OCI-LY3 (cell line): ENCODE data around the gene GPR137B.

Source experiments
- H2AFZ ChIP-seq: fragments of 200-600, 300-600 bp; shearing (Covaris generic); 2 replicates; pipeline ENCODE4 v1.6.0; 2014; ENCODE audit warnings: antibody characterized with exemption, low read depth, low read length
- H3K27ac ChIP-seq: fragments of 200-600, 300-600 bp; sonication (generic); 2 replicates; pipeline ENCODE4 v1.5.1; 2014; ENCODE audit warnings: mild to moderate bottlenecking, low read length, moderate library complexity, mixed read lengths
- H3K27me3 ChIP-seq: fragments of 200-600, 300-600 bp; sonication (generic); 2 replicates; pipeline ENCODE4 v1.6.1; 2014; ENCODE audit warnings: low read depth, low read length, mixed read lengths
- H3K36me3 ChIP-seq: fragments of 200-600, 300-600 bp; sonication (generic); replicated peaks from 2 replicates; pipeline ENCODE3; 2014; ENCODE audit warnings: low read depth, low read length, mixed read lengths
- H3K4me1 ChIP-seq: fragments of 300-600, 200-600 bp; sonication (generic); 2 replicates; pipeline ENCODE4 v1.6.1; 2014; ENCODE audit warnings: low read length, mixed read lengths
- H3K4me2 ChIP-seq: fragments of 200-600, 300-600 bp; sonication (generic); 2 replicates; pipeline ENCODE4 v1.6.1; 2014; ENCODE audit warnings: low read length, mixed read lengths
- H3K4me3 ChIP-seq: fragments of 300-600, 200-600 bp; sonication (generic); 2 replicates; pipeline ENCODE4 v1.5.1; 2014; ENCODE audit warnings: antibody characterized with exemption, mild to moderate bottlenecking, low read length, moderate library complexity
- H3K79me2 ChIP-seq: fragments of 300-600, 200-600 bp; shearing (Covaris generic); 2 replicates; pipeline ENCODE4 v1.6.1; 2014; ENCODE audit warnings: mild to moderate bottlenecking, low read length, mixed read lengths
- H3K9ac ChIP-seq: fragments of 300-600, 200-600 bp; shearing (Covaris generic); 2 replicates; pipeline ENCODE4 v1.6.0; 2014; ENCODE audit warnings: mild to moderate bottlenecking, low read length, moderate library complexity
- H3K9me3 ChIP-seq: fragments of 200-600, 300-600 bp; shearing (Covaris generic); 2 replicates; pipeline ENCODE4 v1.6.1; 2014; ENCODE audit warnings: low read length, mixed read lengths; ENCODE audit not compliant: insufficient read depth
- H4K20me1 ChIP-seq: fragments of 200-600, 300-600 bp; sonication (generic); 2 replicates; pipeline ENCODE4 v1.6.1; 2016; ENCODE audit warnings: low read length, mixed read lengths; ENCODE audit not compliant: insufficient read depth
- EZH2phosphoT487 ChIP-seq: fragments of 200-600 bp; shearing (Covaris generic); IDR thresholded peaks from 2 replicates; pipeline ENCODE4 v1.6.1; 2018; ENCODE audit warnings: antibody characterized with exemption, mixed run types, low read depth
- TF ChIP-seq, protein P1 (sequence below): fragments of 200-600, 300-600 bp; sonication (generic); IDR thresholded peaks from 2 replicates; pipeline ENCODE4 v1.5.1; 2014; ENCODE audit warnings: antibody characterized with exemption, low read length, low read depth

The GPR137B gene

DNA sequence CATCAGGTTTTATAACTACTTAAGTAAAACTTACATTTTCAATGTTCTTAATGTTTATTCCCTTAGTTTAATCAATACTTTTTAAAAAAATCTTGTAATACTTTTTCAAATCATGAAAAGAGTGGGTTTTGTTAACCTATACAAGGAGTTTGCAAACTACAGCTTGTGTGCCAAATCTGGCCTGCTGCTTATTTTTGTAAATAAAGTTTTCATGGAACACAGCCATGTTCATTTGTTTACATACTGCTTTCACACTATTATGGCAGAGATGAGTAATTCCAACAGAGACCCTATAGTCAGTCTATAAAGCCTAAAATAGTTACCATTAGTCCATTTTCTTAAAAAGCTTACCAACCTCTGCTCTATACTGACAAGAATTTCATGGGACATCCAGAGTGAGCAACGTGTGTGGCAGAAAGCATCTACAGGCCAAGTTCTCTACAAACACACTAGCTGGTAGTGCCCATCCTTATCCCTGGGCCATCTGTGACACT lies 96.8 kb downstream of the GPR137B start:
- Histone ChIP-seq H3K9me3 (no peaks in the 10 kb centered on the region), H3K27ac (no peak overlapping the region), H3K79me2 (no peaks in the 10 kb centered on the region), H2AFZ (no peak overlapping the region), H3K27me3 (no peaks in the 10 kb centered on the region), H3K4me2 (no peak overlapping the region), H4K20me1 (no peaks in the 10 kb centered on the region), H3K4me1 (no peaks in the 10 kb centered on the region), H3K9ac (no peak overlapping the region), H3K36me3 (peaks cover 6% of the 10 kb centered on the region), H3K4me3 (no peak overlapping the region)
- TF ChIP-seq, protein P1, sequence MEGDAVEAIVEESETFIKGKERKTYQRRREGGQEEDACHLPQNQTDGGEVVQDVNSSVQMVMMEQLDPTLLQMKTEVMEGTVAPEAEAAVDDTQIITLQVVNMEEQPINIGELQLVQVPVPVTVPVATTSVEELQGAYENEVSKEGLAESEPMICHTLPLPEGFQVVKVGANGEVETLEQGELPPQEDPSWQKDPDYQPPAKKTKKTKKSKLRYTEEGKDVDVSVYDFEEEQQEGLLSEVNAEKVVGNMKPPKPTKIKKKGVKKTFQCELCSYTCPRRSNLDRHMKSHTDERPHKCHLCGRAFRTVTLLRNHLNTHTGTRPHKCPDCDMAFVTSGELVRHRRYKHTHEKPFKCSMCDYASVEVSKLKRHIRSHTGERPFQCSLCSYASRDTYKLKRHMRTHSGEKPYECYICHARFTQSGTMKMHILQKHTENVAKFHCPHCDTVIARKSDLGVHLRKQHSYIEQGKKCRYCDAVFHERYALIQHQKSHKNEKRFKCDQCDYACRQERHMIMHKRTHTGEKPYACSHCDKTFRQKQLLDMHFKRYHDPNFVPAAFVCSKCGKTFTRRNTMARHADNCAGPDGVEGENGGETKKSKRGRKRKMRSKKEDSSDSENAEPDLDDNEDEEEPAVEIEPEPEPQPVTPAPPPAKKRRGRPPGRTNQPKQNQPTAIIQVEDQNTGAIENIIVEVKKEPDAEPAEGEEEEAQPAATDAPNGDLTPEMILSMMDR: no peak
- no peak for TF ChIP-seq EZH2phosphoT487

GRCh38 chr1:236240675-236241074 lies 98.3 kb downstream of the GPR137B start:
- TF ChIP-seq EZH2phosphoT487: no peak
- TF ChIP-seq, protein P1: no peak
- H3K9me3 ChIP-seq: no peaks in the 10 kb centered on the region

GRCh38 chr1:236242568-236242967 lies 100.2 kb downstream of the GPR137B start:
- H3K9ac ChIP-seq: no peak overlapping the region
- no peak overlapping the region for H3K4me3 ChIP-seq
- no peaks in the 10 kb centered on the region for H3K4me1 ChIP-seq
- H4K20me1 ChIP-seq: no peaks in the 10 kb centered on the region
- no peak overlapping the region for H3K4me2 ChIP-seq
- H3K36me3 ChIP-seq: peaks cover 4% of the 10 kb centered on the region
- no peaks in the 10 kb centered on the region for H3K9me3 ChIP-seq
- H3K27me3 ChIP-seq: no peaks in the 10 kb centered on the region
- TF ChIP-seq, protein P1: no peak
- no peak for TF ChIP-seq EZH2phosphoT487
- no peaks in the 10 kb centered on the region for H3K79me2 ChIP-seq
- no peak overlapping the region for H2AFZ ChIP-seq
- no peak overlapping the region for H3K27ac ChIP-seq

More at GRCh38 chr1:236240675-236241074, 98.3 kb downstream of the GPR137B start:
- Histone ChIP-seq H3K36me3 (peaks cover 6% of the 10 kb centered on the region), H3K27me3 (no peaks in the 10 kb centered on the region), H3K9ac (no peak overlapping the region), H3K27ac (no peak overlapping the region), H3K4me1 (no peaks in the 10 kb centered on the region), H3K4me3 (no peak overlapping the region), H4K20me1 (no peaks in the 10 kb centered on the region), H3K4me2 (no peak overlapping the region), H2AFZ (no peak overlapping the region), H3K79me2 (no peaks in the 10 kb centered on the region)

GRCh38 chr1:236247286-236247685 lies 104.9 kb downstream of the GPR137B start:
- Histone ChIP-seq H3K9me3 (no peaks in the 10 kb centered on the region), H3K4me2 (no peak overlapping the region), H2AFZ (no peak overlapping the region), H3K4me3 (no peak overlapping the region), H3K27ac (no peak overlapping the region), H3K4me1 (no peaks in the 10 kb centered on the region), H4K20me1 (no peaks in the 10 kb centered on the region), H3K9ac (no peak overlapping the region), H3K79me2 (no peaks in the 10 kb centered on the region), H3K36me3 (peaks cover 6% of the 10 kb centered on the region), H3K27me3 (no peaks in the 10 kb centered on the region)
- TF ChIP-seq, protein P1: no peak
- TF ChIP-seq EZH2phosphoT487: no peak
